NB4 (cell line): ENCODE data around the gene OPA3.

Source experiments
- DNase-seq: peaks from one replicate; pipeline ENCODE4 v3.0.0; 2010; ENCODE audit warnings: low read depth
- H3K4me3 ChIP-seq: one replicate; pipeline ENCODE4 v1.5.1; 2011; ENCODE audit warnings: mild to moderate bottlenecking, low read depth, low read length, moderate library complexity
- CTCF ChIP-seq: IDR thresholded peaks from one replicate; pipeline ENCODE4 v1.5.1; 2012; ENCODE audit warnings: low read depth, low read length
- MAX ChIP-seq: IDR thresholded peaks from 2 replicates; pipeline ENCODE4 v1.6.1; 2011; ENCODE audit warnings: low read depth, low read length
- MYC ChIP-seq: IDR thresholded peaks from 2 replicates; pipeline ENCODE4 v1.6.1; 2011; ENCODE audit warnings: low read depth, low read length
- POLR2A ChIP-seq: IDR thresholded peaks from 2 replicates; pipeline ENCODE4 v1.6.1; 2011; ENCODE audit warnings: mild to moderate bottlenecking; ENCODE audit not compliant: insufficient read length; ENCODE audit errors: extremely low read depth

The OPA3 gene

DNA sequence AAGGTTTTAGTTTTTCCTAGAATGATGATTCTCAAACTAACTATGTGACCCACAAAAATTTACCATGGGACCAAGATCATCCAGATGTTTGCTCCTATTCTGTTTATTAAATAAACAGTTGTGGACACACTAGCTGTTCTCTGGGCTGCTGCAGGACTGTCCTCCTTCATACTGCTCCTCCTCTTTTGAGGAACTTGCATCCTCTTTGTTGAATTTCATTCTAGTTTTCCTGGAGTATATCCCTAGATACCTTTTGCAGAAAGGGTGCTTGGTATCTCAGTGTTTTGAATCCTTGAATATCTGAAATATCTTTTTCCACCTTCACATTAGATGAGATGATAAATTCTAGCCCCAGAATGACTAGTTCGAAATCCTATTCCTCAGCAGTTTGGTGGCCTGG lies 53.3 kb downstream of the OPA3 start:
- TF ChIP-seq MYC (no peak), CTCF (no peak), POLR2A (no peak), MAX (no peak)
- no peak for DNase-seq
- H3K4me3 ChIP-seq, result no peak overlapping the region

GRCh38 chr19:45529420-45529785 lies 55.2 kb downstream of the OPA3 start:
- DNase-seq, result no peak
- TF ChIP-seq MYC (no peak), CTCF (no peak), POLR2A (no peak), MAX (no peak)
- no peak overlapping the region for H3K4me3 ChIP-seq

- no peak overlapping the region for H3K4me3 ChIP-seq
- no peak for TF ChIP-seq POLR2A
- no peak for TF ChIP-seq MAX
- TF ChIP-seq CTCF, result no peak
- no peak for TF ChIP-seq MYC
- DNase-seq, result no peak
Observed at GRCh38 chr19:45528744-45529419, 55.7 kb downstream of the OPA3 start.

DNA sequence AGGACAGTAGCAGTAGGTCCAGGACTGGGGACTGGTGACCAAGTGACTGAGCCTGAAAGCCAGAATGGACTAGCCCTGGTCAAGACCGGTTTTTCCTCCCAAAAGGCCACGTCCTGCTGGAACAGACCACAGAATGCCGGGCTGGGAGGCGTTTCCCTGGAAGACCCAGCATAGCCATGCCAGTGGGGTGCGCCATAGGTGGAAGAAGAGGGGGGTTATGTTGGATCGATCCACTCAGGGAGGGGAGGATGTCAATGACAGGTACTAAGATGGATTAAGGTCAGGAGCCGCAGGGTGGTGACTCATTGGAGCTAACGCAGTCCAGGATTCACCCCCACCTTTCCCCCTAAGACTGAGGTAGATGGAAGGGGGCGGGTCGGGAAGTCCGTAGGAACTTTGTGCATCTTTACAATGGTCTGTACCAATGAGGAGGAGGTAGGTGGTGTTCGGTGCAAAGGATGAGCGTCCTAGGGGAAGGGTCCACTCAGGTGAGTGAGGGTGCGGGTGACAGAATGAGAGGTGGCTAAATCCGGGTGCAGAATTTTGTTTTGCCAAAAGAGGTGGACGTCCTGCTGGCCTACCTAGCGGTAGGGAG lies 56.4 kb downstream of the OPA3 start:
- TF ChIP-seq MAX, result no peak
- no peak overlapping the region for H3K4me3 ChIP-seq
- no peak for DNase-seq

- TF ChIP-seq POLR2A (no peak), CTCF (no peak), MYC (no peak), MAX (no peak)
- no peak for DNase-seq
- H3K4me3 ChIP-seq, result no peak overlapping the region
Observed at GRCh38 chr19:45527731-45528130, 56.9 kb downstream of the OPA3 start.

GRCh38 chr19:45526971-45527370 lies 57.6 kb downstream of the OPA3 start:
- TF ChIP-seq MAX (no peak), POLR2A (no peak), MYC (no peak), CTCF (no peak)
- no peak for DNase-seq
- H3K4me3 ChIP-seq, result no peak overlapping the region
